H1 (cell line): ENCODE measurements around the gene HOMER3. TPM values are rescaled to one million over a fixed set of nuclear protein-coding genes. Genes with fewer than 3 reads are reported as not detected.

ENCODE experiments used
- CTCF ChIA-PET: fragments of 300-600 bp; sonication (Branson Sonifier 250); formaldehyde crosslinking; loops from one replicate; lab custom pipeline; 2021; ENCODE audit not compliant: partially characterized antibody; lab: Charles Lee
- POLR2A ChIA-PET: fragments of 300-600 bp; sonication (Branson Sonifier 250); formaldehyde crosslinking; loops from one replicate; lab custom pipeline; 2021; ENCODE audit warnings: inconsistent platforms; ENCODE audit not compliant: partially characterized antibody; lab: Charles Lee
- DNase-seq, 2 experiments: peaks; one replicate each; pipeline versions ENCODE4 v3.0.0 to v3.0.0-alpha.2; 2010 to 2022; ENCODE audit warnings: low spot score in 2 of 2, low read depth in 1 of 2, mixed read lengths in 1 of 2
- FAIRE-seq: peaks from 2 replicates; lab custom pipeline; 2011; peaks lifted over from hg19 to GRCh38; lab: Jason Lieb, UNC
- H2AFZ ChIP-seq: 2 replicates; pipeline ENCODE4 v1.8.1; 2012; ENCODE audit warnings: low read length, inconsistent platforms
- H2AK5ac ChIP-seq: 2 replicates; pipeline ENCODE4 v1.6.1; 2013; ENCODE audit warnings: low read depth, low read length
- H2BK120ac ChIP-seq: replicated peaks from 2 replicates; pipeline ENCODE3; 2013; ENCODE audit warnings: low read depth, low read length, inconsistent platforms
- H2BK12ac ChIP-seq: 2 replicates; pipeline ENCODE4 v1.6.1; 2013; ENCODE audit warnings: low read depth, low read length
- H2BK15ac ChIP-seq: 2 replicates; pipeline ENCODE4 v1.6.1; 2013; ENCODE audit warnings: low read length
- H2BK20ac ChIP-seq: 2 replicates; pipeline ENCODE4 v1.6.1; 2013; ENCODE audit warnings: low read length
- H2BK5ac ChIP-seq: 2 replicates; pipeline ENCODE4 v1.6.1; 2013; ENCODE audit warnings: low read depth, low read length
- H3K14ac ChIP-seq: 2 replicates; pipeline ENCODE4 v1.6.1; 2013; ENCODE audit warnings: inconsistent platforms; ENCODE audit not compliant: insufficient read length
- H3K18ac ChIP-seq: 2 replicates; pipeline ENCODE4 v1.6.1; 2013; ENCODE audit warnings: low read length; ENCODE audit errors: extremely low read depth
- H3K23ac ChIP-seq: 2 replicates; pipeline ENCODE4 v1.6.1; 2013; ENCODE audit warnings: inconsistent platforms; ENCODE audit not compliant: insufficient read length
- H3K23me2 ChIP-seq: 2 replicates; pipeline ENCODE4 v1.6.1; 2013; ENCODE audit warnings: low read depth, low read length
- H3K27ac ChIP-seq: 2 replicates; pipeline ENCODE4 v1.6.1; 2011; ENCODE audit warnings: low read depth, low read length, inconsistent platforms
- H3K27me3 ChIP-seq, 4 experiments: replicated peaks in 1 of 4; 1 replicate in 1 of 4; 2 replicates in 3 of 4; pipeline versions ENCODE4 v1.6.1 to v1.8.1; 2011 to 2013; ENCODE audit warnings: low read length in 3 of 4, mild to moderate bottlenecking in 3 of 4, inconsistent platforms in 2 of 4, mixed read lengths in 2 of 4, moderate library complexity in 1 of 4; ENCODE audit not compliant: control insufficient read depth in 3 of 4, insufficient read depth in 3 of 4; ENCODE audit errors: extremely low read depth in 1 of 4
- H3K36me3 ChIP-seq, 4 experiments: 2 replicates each; pipeline versions ENCODE4 v1.6.1 to v1.8.1; 2011 to 2013; ENCODE audit warnings: mild to moderate bottlenecking in 4 of 4, low read length in 3 of 4, moderate library complexity in 2 of 4, control low read depth in 1 of 4, inconsistent platforms in 1 of 4; ENCODE audit not compliant: insufficient read depth in 4 of 4, control insufficient read depth in 2 of 4
- H3K4ac ChIP-seq: replicated peaks from 2 replicates; pipeline ENCODE3; 2013; ENCODE audit warnings: low read length, low read depth, mixed read lengths, inconsistent platforms; ENCODE audit not compliant: insufficient read length
- H3K4me1 ChIP-seq, 4 experiments: replicated peaks in 1 of 4; 1 replicate in 1 of 4; 2 replicates in 3 of 4; pipeline versions ENCODE4 v1.6.1 to v1.8.1; 2011 to 2013; ENCODE audit warnings: low read length in 3 of 4, inconsistent platforms in 2 of 4, mixed read lengths in 1 of 4; ENCODE audit not compliant: insufficient read depth in 4 of 4, control insufficient read depth in 3 of 4
- H3K4me2 ChIP-seq, 2 experiments: 2 replicates each; pipeline versions ENCODE4 v1.6.1 to v1.8.1; 2011 to 2013; ENCODE audit warnings: low read depth in 2 of 2, low read length in 2 of 2, control low read depth in 1 of 2, inconsistent platforms in 1 of 2, mild to moderate bottlenecking in 1 of 2; ENCODE audit not compliant: insufficient read depth in 1 of 2
- H3K4me3 ChIP-seq, 4 experiments: fragments of 200-600, 300-600 bp in 1 of 4; sonication (generic), shearing (Covaris generic), sonication (Bioruptor Twin) in 1 of 4; 2 replicates each; pipeline versions ENCODE4 v1.5.1 to v1.8.1; 2011 to 2016; ENCODE audit warnings: low read length in 4 of 4, low read depth in 3 of 4, control low read depth in 2 of 4, inconsistent platforms in 2 of 4, mild to moderate bottlenecking in 2 of 4, mixed read lengths in 1 of 4, moderate library complexity in 1 of 4; ENCODE audit not compliant: insufficient read depth in 2 of 4; ENCODE audit errors: extremely low read depth in 1 of 4
- H3K56ac ChIP-seq: replicated peaks from 2 replicates; pipeline ENCODE3; 2013; ENCODE audit warnings: low read depth, mild to moderate bottlenecking, mixed read lengths, low read length, inconsistent platforms; ENCODE audit not compliant: insufficient read length
- H3K79me1 ChIP-seq: 2 replicates; pipeline ENCODE4 v1.6.1; 2013; ENCODE audit warnings: low read depth, low read length, control low read depth
- H3K79me2 ChIP-seq, 2 experiments: 2 replicates each; pipeline versions ENCODE4 v1.6.1 to v1.8.1; 2012 to 2013; ENCODE audit warnings: low read length in 2 of 2, mild to moderate bottlenecking in 2 of 2, inconsistent platforms in 1 of 2; ENCODE audit not compliant: insufficient read depth in 2 of 2, control insufficient read depth in 1 of 2
- H3K9ac ChIP-seq, 4 experiments: replicated peaks in 1 of 4; 1 replicate in 1 of 4; 2 replicates in 3 of 4; pipeline versions ENCODE4 v1.6.1 to v1.8.1; 2011 to 2013; ENCODE audit warnings: low read depth in 3 of 4, low read length in 3 of 4, control low read depth in 2 of 4, mild to moderate bottlenecking in 2 of 4, moderate library complexity in 2 of 4, inconsistent platforms in 1 of 4; ENCODE audit errors: extremely low read depth in 1 of 4
- H3K9me3 ChIP-seq, 2 experiments: 2 replicates each; pipeline versions ENCODE4 v1.6.1 to v1.8.1; 2012 to 2013; ENCODE audit warnings: mild to moderate bottlenecking in 2 of 2, moderate library complexity in 2 of 2, control low read depth in 1 of 2, inconsistent platforms in 1 of 2, low read depth in 1 of 2, low read length in 1 of 2, mixed read lengths in 1 of 2; ENCODE audit not compliant: insufficient read depth in 2 of 2
- H4K20me1 ChIP-seq, 2 experiments: replicated peaks in 1 of 2; 2 replicates each; pipeline versions ENCODE3 to v1.8.1; 2011 to 2013; ENCODE audit warnings: inconsistent platforms in 2 of 2, low read length in 2 of 2, mild to moderate bottlenecking in 1 of 2; ENCODE audit not compliant: insufficient read depth in 2 of 2, control insufficient read depth in 1 of 2
- H4K5ac ChIP-seq: 2 replicates; pipeline ENCODE4 v1.6.1; 2013; ENCODE audit warnings: low read length, low read depth, mixed read lengths, inconsistent platforms; ENCODE audit not compliant: insufficient read length
- H4K8ac ChIP-seq: 2 replicates; pipeline ENCODE4 v1.8.0; 2013; ENCODE audit warnings: mild to moderate bottlenecking, moderate library complexity, low read length, inconsistent platforms; ENCODE audit not compliant: insufficient read depth; ENCODE audit errors: extremely low read depth
- H4K91ac ChIP-seq: replicated peaks from 2 replicates; pipeline ENCODE3; 2013; ENCODE audit warnings: low read length, mixed read lengths, inconsistent platforms; ENCODE audit not compliant: insufficient read length
- ATF2 ChIP-seq: IDR thresholded peaks from 2 replicates; pipeline ENCODE4 v1.6.1; 2012; ENCODE audit warnings: low read length, inconsistent platforms
- CBX8 ChIP-seq: fragments of 300-800, 300-1000 bp; sonication (generic); IDR thresholded peaks from 2 replicates; pipeline ENCODE4 v1.7.1; 2016; ENCODE audit warnings: low read depth, low read length, borderline replicate concordance
- CEBPB ChIP-seq: IDR thresholded peaks from 2 replicates; pipeline ENCODE4 v1.6.1; 2012; ENCODE audit warnings: low read depth, low read length
- EZH2 ChIP-seq: fragments of 200-600 bp; sonication (generic); IDR thresholded peaks from 2 replicates; pipeline ENCODE4 v1.7.1; 2012; ENCODE audit warnings: low read depth, mild to moderate bottlenecking, moderate library complexity, low read length, inconsistent platforms; ENCODE audit not compliant: severe bottlenecking
- GTF2F1 ChIP-seq: IDR thresholded peaks from 2 replicates; pipeline ENCODE4 v1.6.1; 2012; ENCODE audit warnings: low read depth, low read length, improper control_type of control experiment, borderline replicate concordance
- JUND ChIP-seq: IDR thresholded peaks from 2 replicates; pipeline ENCODE4 v1.6.1; 2011; ENCODE audit warnings: mild to moderate bottlenecking, improper control_type of control experiment, low read length
- KDM1A ChIP-seq: fragments of 200-600, 300-600 bp; sonication (generic); IDR thresholded peaks from 2 replicates; pipeline ENCODE4 v1.7.1; 2016; ENCODE audit warnings: mild to moderate bottlenecking, low read length, borderline replicate concordance
- NRF1 ChIP-seq: IDR thresholded peaks from 2 replicates; pipeline ENCODE4 v1.6.1; 2011; ENCODE audit warnings: mild to moderate bottlenecking, low read depth, low read length, improper control_type of control experiment
- PHF8 ChIP-seq: fragments of 200-600 bp; sonication (generic); conservative IDR thresholded peaks from 2 replicates; pipeline ENCODE4 v1.7.1; 2012; ENCODE audit warnings: low read depth, mild to moderate bottlenecking, inconsistent platforms, low read length, moderate library complexity
- SIX5 ChIP-seq: IDR thresholded peaks from 2 replicates; pipeline ENCODE4 v1.6.1; 2011; ENCODE audit warnings: mild to moderate bottlenecking, low read depth, low read length
- WGBS, 2 experiments: shearing (Covaris generic) in 1 of 2; methylation state at CpG; one replicate each; pipeline versions ENCODE4 v1.1.6 to v1.1.7; 2013 to 2015; ENCODE audit warnings: low lambda C conversion rate in 2 of 2, mixed read lengths in 2 of 2, inconsistent platforms in 1 of 2, low coverage in 1 of 2, missing lambda C conversion rate in 1 of 2; ENCODE audit not compliant: insufficient replicate concordance in 2 of 2, insufficient coverage in 1 of 2, insufficient read length in 1 of 2; ENCODE audit errors: extremely low coverage in 1 of 2, missing lambda C conversion rate in 1 of 2; 5-methylcytosine and 5-hydroxymethylcytosine counted together
- polyA plus RNA-seq, 7 experiments: library from polyadenylated mRNA; depleted of rRNA in 3 of 7; stranded (reverse) in 5 of 7; unstranded in 2 of 7; fragments of >200 nt in 5 of 7; fragments of 200-250 nt in 2 of 7; gene quantifications; 1 replicate in 5 of 7; 2 replicates in 1 of 7; 4 replicates in 1 of 7; pipeline versions ENCODE4 v1.2.1 to v1.2.3, GENCODE V29; 2011 to 2013; ENCODE audit warnings: missing spikeins in 2 of 7, mixed read lengths in 2 of 7
- total RNA-seq: library from RNA; stranded (reverse); fragmentation: NEBNext Ultra II Directional; extraction: Animal tissue kit (Norgen Biotek cat#: 25700); gene quantifications from 2 replicates; pipeline ENCODE4 v1.2.1, GENCODE V29; 2021
- TF ChIP-seq, protein P1 (sequence below): IDR thresholded peaks from 2 replicates; pipeline ENCODE4 v1.6.1; 2012; ENCODE audit warnings: inconsistent platforms

Gene HOMER3
- total and polyA plus RNA-seq, 2 of the 8 experiments (the other 6 are each of a cell fraction or from before 2014, with no cell fraction given): 28.3 to 41.6 TPM

GRCh38 chr19:18910010-18910409 is 31.0 kb downstream of the HOMER3 start:
- no peak overlapping the region for H3K4me2 ChIP-seq
- no peak overlapping the region for H3K23ac ChIP-seq
- no peaks in the 10 kb centered on the region for H3K9me3 ChIP-seq
- no peaks in the 10 kb centered on the region for H3K4me1 ChIP-seq
- H2AK5ac ChIP-seq: no peak overlapping the region
- H3K9ac ChIP-seq: no peak overlapping the region
- CTCF ChIA-PET: interaction anchor here (1.2 to 2.1 kb wide), 2 partner anchors 11 to 90 kb away, joined by 4 to 6 read pairs; no protein-coding TSS in a partner anchor
- H2AFZ ChIP-seq: no peak overlapping the region
- POLR2A ChIA-PET: interaction anchor here (0.9 to 3.2 kb wide), 4 partner anchors 9 to 30 kb away, joined by 3 to 13 read pairs (median 6); partner anchors contain the start of genes COPE and DDX49
- H4K20me1 ChIP-seq: peaks cover 6 to 23% of the 10 kb centered on the region in 2 experiments
- WGBS, 2 experiments: 92% methylated on average over 10 of the region's 10 CpGs; no CpG with 5 or more reads in 1 of the 2 experiments
- no peak overlapping the region for H4K91ac ChIP-seq
- H3K23me2 ChIP-seq: no peaks in the 10 kb centered on the region
- no peak overlapping the region for H3K18ac ChIP-seq
- no peak overlapping the region for H2BK20ac ChIP-seq
- no peaks in the 10 kb centered on the region for H3K27me3 ChIP-seq
- no peak overlapping the region for H2BK12ac ChIP-seq
- DNase-seq: no peak
- no peak overlapping the region for H3K14ac ChIP-seq
- no peak overlapping the region for H2BK15ac ChIP-seq
- H3K4ac ChIP-seq: no peak overlapping the region
- H3K4me3 ChIP-seq: no peak overlapping the region
- H3K56ac ChIP-seq: no peak overlapping the region
- H3K27ac ChIP-seq: no peak overlapping the region
- no peak for FAIRE-seq
- H4K5ac ChIP-seq: no peak overlapping the region
- H3K79me2 ChIP-seq: no peaks in the 10 kb centered on the region; a peak in 1 of 4 replicates
- H3K36me3 ChIP-seq: peaks cover 0 to 26% (median 6%) of the 10 kb centered on the region in 4 experiments; a peak in 4 of 8 replicates
- peaks cover 8% of the 10 kb centered on the region for H3K79me1 ChIP-seq
- H2BK120ac ChIP-seq: no peak overlapping the region
- peak overlapping the region; percentile 11; the same call in 1 of the 2 replicates for H4K8ac ChIP-seq
- no peak overlapping the region for H2BK5ac ChIP-seq
- TF ChIP-seq NRF1 (no peak), PHF8 (no peak), ATF2 (no peak), KDM1A (no peak), CBX8 (no peak), JUND (no peak), EZH2 (no peak), GTF2F1 (no peak), SIX5 (no peak), CEBPB (no peak)
- TF ChIP-seq, protein P1, sequence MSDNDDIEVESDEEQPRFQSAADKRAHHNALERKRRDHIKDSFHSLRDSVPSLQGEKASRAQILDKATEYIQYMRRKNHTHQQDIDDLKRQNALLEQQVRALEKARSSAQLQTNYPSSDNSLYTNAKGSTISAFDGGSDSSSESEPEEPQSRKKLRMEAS: no peak
